HCT116 (cell line): ENCODE results near the gene PPM1A. TPM values are rescaled to one million over a fixed set of nuclear protein-coding genes. Genes with fewer than 3 reads are reported as not detected.

ENCODE experiments used
- ATAC-seq: fragments of 200-7000 bp; cut with Tn5 transposase; 2 replicates; pipeline ENCODE4 v1.9.1; 2020; ENCODE audit warnings: mild to moderate bottlenecking, moderate library complexity
- BruUV-seq: library from RNA; stranded (reverse); fragments of 400-500 nt; replicated peaks from 2 replicates; lab custom pipeline; 2021; lab: Mats Ljungman, UMichigan
- CTCF ChIA-PET: fragments of 300-600 bp; sonication (Branson Sonifier 250); formaldehyde crosslinking; loops from one replicate; lab custom pipeline; 2021; ENCODE audit warnings: antibody characterized with exemption; lab: Charles Lee
- POLR2A ChIA-PET: fragments of 300-600, 350-600 bp; sonication (Branson Sonifier 250); formaldehyde crosslinking; loops from one replicate; lab custom pipeline; 2021; ENCODE audit warnings: antibody characterized with exemption; lab: Charles Lee
- RAD21 ChIA-PET, 2 experiments: fragments of 300-600 bp; sonication (Branson Sonifier 250); formaldehyde crosslinking; loops; one replicate each; lab custom pipeline; 2023; ENCODE audit warnings: low total read pairs in 2 of 2; ENCODE audit not compliant: uncharacterized antibody in 2 of 2, unreplicated experiment in 2 of 2, low non-redundant PET in 1 of 2; lab: Charles Lee
- DNase-seq: peaks from one replicate; pipeline ENCODE4 v3.0.0-alpha.2; 2010; ENCODE audit warnings: low read depth, low spot score
- H2AFZ ChIP-seq: fragments of 200-600 bp; shearing (Covaris generic), sonication (generic); 2 replicates; pipeline ENCODE4 v1.6.1; 2017; ENCODE audit warnings: low read depth, mixed run types, mixed read lengths, antibody characterized with exemption, low read length; ENCODE audit not compliant: poor library complexity, severe bottlenecking
- H3K27ac ChIP-seq: 2 replicates; pipeline ENCODE4 v1.5.1; 2012; ENCODE audit warnings: low read depth, low read length
- H3K27me3 ChIP-seq: fragments of 200-600 bp; sonication (generic); 2 replicates; pipeline ENCODE4 v1.6.1; 2016; ENCODE audit warnings: mixed run types, low read length, mixed read lengths; ENCODE audit not compliant: insufficient read depth
- H3K36me3 ChIP-seq, 2 experiments: fragments of 200-500 bp in 1 of 2; fragments of 200-600 bp in 1 of 2; sonication (Bioruptor generic) in 1 of 2; sonication (generic) in 1 of 2; 2 replicates each; pipeline versions ENCODE4 v1.5.1 to v1.6.1; 2014 to 2016; ENCODE audit warnings: low read length in 2 of 2, inconsistent platforms in 1 of 2, mixed read lengths in 1 of 2, mixed run types in 1 of 2; ENCODE audit not compliant: insufficient read depth in 2 of 2, control insufficient read depth in 1 of 2
- H3K4me1 ChIP-seq, 2 experiments: fragments of 200-600 bp in 1 of 2; sonication (generic) in 1 of 2; 2 replicates each; pipeline versions ENCODE4 v1.5.1 to v1.6.1; 2012 to 2017; ENCODE audit warnings: low read length in 2 of 2, inconsistent platforms in 1 of 2, mild to moderate bottlenecking in 1 of 2, mixed read lengths in 1 of 2, mixed run types in 1 of 2, moderate library complexity in 1 of 2; ENCODE audit not compliant: insufficient read depth in 2 of 2, control insufficient read depth in 1 of 2
- H3K4me2 ChIP-seq: fragments of 200-600 bp; sonication (generic); 2 replicates; pipeline ENCODE4 v1.6.1; 2017; ENCODE audit warnings: mixed run types, low read length, mixed read lengths
- H3K4me3 ChIP-seq, 2 experiments: fragments of 200-600 bp in 1 of 2; sonication (generic) in 1 of 2; replicated peaks in 1 of 2; 2 replicates each; pipeline ENCODE4 v1.5.1; 2011 to 2016; ENCODE audit warnings: low read length in 2 of 2, control low read depth in 1 of 2, low read depth in 1 of 2, mild to moderate bottlenecking in 1 of 2, mixed read lengths in 1 of 2, mixed run types in 1 of 2
- H3K79me2 ChIP-seq: fragments of 200-600 bp; sonication (generic); 2 replicates; pipeline ENCODE4 v1.6.1; 2017; ENCODE audit warnings: mild to moderate bottlenecking, mixed run types, low read length, moderate library complexity, mixed read lengths; ENCODE audit not compliant: insufficient read depth
- H3K9ac ChIP-seq: fragments of 200-600 bp; sonication (generic); 2 replicates; pipeline ENCODE4 v1.6.1; 2016; ENCODE audit warnings: low read length, mixed read lengths
- H3K9me2 ChIP-seq: fragments of 200-600 bp; sonication (generic), shearing (Covaris generic); 2 replicates; pipeline ENCODE4 v1.6.1; 2017; ENCODE audit warnings: mixed run types, mild to moderate bottlenecking, moderate library complexity; ENCODE audit not compliant: insufficient read depth
- H3K9me3 ChIP-seq, 2 experiments: fragments of 200-500 bp in 1 of 2; fragments of 200-600 bp in 1 of 2; sonication (Bioruptor generic) in 1 of 2; sonication (generic) in 1 of 2; 2 replicates each; pipeline ENCODE4 v1.6.1; 2014 to 2017; ENCODE audit warnings: low read length in 2 of 2, mixed read lengths in 2 of 2, inconsistent platforms in 1 of 2, low read depth in 1 of 2, mild to moderate bottlenecking in 1 of 2, mixed run types in 1 of 2, moderate library complexity in 1 of 2; ENCODE audit not compliant: control insufficient read depth in 1 of 2, insufficient read depth in 1 of 2
- H4K20me1 ChIP-seq: fragments of 200-600 bp; sonication (generic), shearing (Covaris generic); 2 replicates; pipeline ENCODE4 v1.6.1; 2017; ENCODE audit warnings: mixed run types, mild to moderate bottlenecking, moderate library complexity; ENCODE audit not compliant: insufficient read depth
- ATF3 ChIP-seq: IDR thresholded peaks from 2 replicates; pipeline ENCODE4 v1.6.1; 2012
- CEBPB ChIP-seq: IDR thresholded peaks from 2 replicates; pipeline ENCODE4 v1.6.1; 2012; ENCODE audit warnings: low read depth
- CTCF ChIP-seq, 3 experiments: fragments of 200-600 bp in 1 of 3; sonication (generic) in 1 of 3; IDR thresholded peaks in 2 of 3; conservative IDR thresholded peaks in 1 of 3; 2 replicates each; pipeline ENCODE4 v1.5.1; 2012 to 2017; ENCODE audit warnings: low read depth in 2 of 3, low read length in 2 of 3, antibody characterized with exemption in 1 of 3, borderline replicate concordance in 1 of 3, control low read depth in 1 of 3, mild to moderate bottlenecking in 1 of 3, mixed read lengths in 1 of 3, mixed run types in 1 of 3, moderate library complexity in 1 of 3; ENCODE audit not compliant: insufficient read depth in 1 of 3
- EGR1 ChIP-seq: IDR thresholded peaks from 2 replicates; pipeline ENCODE4 v1.6.1; 2012; ENCODE audit warnings: low read depth
- ELF1 ChIP-seq: IDR thresholded peaks from 2 replicates; pipeline ENCODE4 v1.6.1; 2012; ENCODE audit warnings: low read depth, borderline replicate concordance
- EZH2phosphoT487 ChIP-seq: fragments of 200-600 bp; IDR thresholded peaks from 2 replicates; pipeline ENCODE4 v1.6.1; 2018; ENCODE audit warnings: antibody characterized with exemption, borderline replicate concordance
- MAX ChIP-seq: IDR thresholded peaks from 2 replicates; pipeline ENCODE4 v1.6.1; 2012
- POLR2A ChIP-seq: IDR thresholded peaks from 2 replicates; pipeline ENCODE4 v1.7.0; 2011; ENCODE audit warnings: borderline replicate concordance; ENCODE audit not compliant: insufficient read depth, insufficient read length; ENCODE audit errors: extremely low read depth
- POLR2AphosphoS5 ChIP-seq: IDR thresholded peaks from 2 replicates; pipeline ENCODE4 v1.6.1; 2011; ENCODE audit warnings: mild to moderate bottlenecking, low read depth, low read length, moderate library complexity
- RAD21 ChIP-seq: IDR thresholded peaks from 2 replicates; pipeline ENCODE4 v1.6.1; 2012; ENCODE audit warnings: low read depth, mild to moderate bottlenecking
- REST ChIP-seq: IDR thresholded peaks from 2 replicates; pipeline ENCODE4 v1.6.1; 2012; ENCODE audit warnings: low read depth
- SRF ChIP-seq: IDR thresholded peaks from 2 replicates; pipeline ENCODE4 v1.6.1; 2012; ENCODE audit warnings: low read depth
- TCF7L2 ChIP-seq: IDR thresholded peaks from 2 replicates; pipeline ENCODE4 v1.7.0; 2011; ENCODE audit warnings: borderline replicate concordance, inconsistent platforms; ENCODE audit not compliant: insufficient read depth, insufficient read length; ENCODE audit errors: extremely low read depth
- YY1 ChIP-seq: IDR thresholded peaks from 2 replicates; pipeline ENCODE4 v1.6.1; 2011; ENCODE audit warnings: low read length, low read depth, moderate library complexity, mild to moderate bottlenecking; ENCODE audit not compliant: insufficient replicate concordance; ENCODE audit errors: extremely low read depth
- ZBTB33 ChIP-seq: IDR thresholded peaks from 2 replicates; pipeline ENCODE4 v1.6.1; 2011; ENCODE audit warnings: mild to moderate bottlenecking, low read length, moderate library complexity; ENCODE audit not compliant: insufficient replicate concordance; ENCODE audit errors: extremely low read depth
- ZFX ChIP-seq: fragments of 450-650 bp; IDR thresholded peaks from 2 replicates; pipeline ENCODE4 v1.6.1; 2017
- ZNF274 ChIP-seq: fragments of 200-500 bp; sonication (Bioruptor generic); IDR thresholded peaks from 2 replicates; pipeline ENCODE4 v1.6.1; 2014; ENCODE audit warnings: mild to moderate bottlenecking, low read depth, low read length, inconsistent platforms
- intact Hi-C: fragments of 100-400 bp; cut with micrococcal nuclease; formaldehyde crosslinking; loops from 2 replicates; pipeline ENCODE4 v1.10.0; 2022
- total RNA-seq: library from RNA; stranded (reverse); gene quantifications from one replicate; pipeline ENCODE4 v1.2.1, GENCODE V29; 2021; ENCODE audit not compliant: unreplicated experiment

The PPM1A gene
- total RNA-seq, 1 experiment from 2014 or later, result 32.8 TPM

- H3K79me2 ChIP-seq, result no peaks in the 10 kb centered on the region
- ATAC-seq, result no peak
- no peak overlapping the region for H3K27ac ChIP-seq
- no peaks in the 10 kb centered on the region for H3K9me2 ChIP-seq
- no peaks in the 10 kb centered on the region for H3K9me3 ChIP-seq
- RAD21 ChIA-PET, result no interaction called here
- peaks cover 3 to 11% of the 10 kb centered on the region in 2 experiments; a peak in 2 of 4 replicates for H3K4me1 ChIP-seq
- no peak for DNase-seq
- H3K4me3 ChIP-seq, result no peak overlapping the region
- no peak for TF ChIP-seq ELF1
- no peak for TF ChIP-seq EGR1
- no peak for TF ChIP-seq REST
- no peak for TF ChIP-seq POLR2AphosphoS5
- TF ChIP-seq CEBPB, result no peak
- no peak for TF ChIP-seq YY1
- TF ChIP-seq EZH2phosphoT487, result no peak
- TF ChIP-seq TCF7L2, result no peak
- TF ChIP-seq CTCF (IDR thresholded peaks at IDR 0.05 in 2 of 3, conservative IDR thresholded peaks at IDR 0.05 in 1 of 3; ENCODE audit: borderline replicate concordance in 1 of 3, insufficient read depth in 1 of 3, low read depth in 2 of 3, low read length in 2 of 3), result no peak
- no peak for TF ChIP-seq SRF
- TF ChIP-seq ZFX, result no peak
- no peak for TF ChIP-seq POLR2A
- no peak for TF ChIP-seq RAD21
- no peak for TF ChIP-seq ATF3
- no peak for TF ChIP-seq ZNF274
- no peak for TF ChIP-seq ZBTB33
- no peak for TF ChIP-seq MAX
- no peak overlapping the region for H3K4me2 ChIP-seq
- H2AFZ ChIP-seq, result no peak overlapping the region
- H3K27me3 ChIP-seq, result no peaks in the 10 kb centered on the region
- BruUV-seq, result no TSS peak
- no peaks in the 10 kb centered on the region for H3K36me3 ChIP-seq
- H3K9ac ChIP-seq, result no peak overlapping the region
- intact Hi-C loops, result no loop called here
- CTCF ChIA-PET, result interaction anchor here (1.4 kb wide), 1 partner anchor 233 kb away, joined by 4 read pairs; no protein-coding TSS in a partner anchor
- H4K20me1 ChIP-seq, result no peaks in the 10 kb centered on the region
- POLR2A ChIA-PET, result no interaction called here
Observed at GRCh38 chr14:60328583-60328982, 79.6 kb downstream of the PPM1A start.
